PC-3 (cell line): ENCODE data around the gene CD320. TPM values are rescaled to one million over a fixed set of nuclear protein-coding genes. Genes with fewer than 3 reads are reported as not detected.

Source experiments
- ATAC-seq: fragments of 200-7000 bp; cut with Tn5 transposase; 2 replicates; pipeline ENCODE4 v1.9.1; 2020; ENCODE audit warnings: mild to moderate bottlenecking, moderate library complexity
- BruUV-seq: library from RNA; stranded (reverse); fragments of 400-500 nt; replicated peaks from 2 replicates; lab custom pipeline; 2021; lab: Mats Ljungman, UMichigan
- CTCF ChIA-PET: fragments of 300-600 bp; sonication (Branson Sonifier 250); formaldehyde crosslinking; loops from one replicate; lab custom pipeline; 2022; ENCODE audit warnings: antibody characterized with exemption; lab: Charles Lee
- POLR2A ChIA-PET: fragments of 300-600 bp; sonication (Branson Sonifier 250); formaldehyde crosslinking; loops from one replicate; lab custom pipeline; 2022; ENCODE audit warnings: antibody characterized with exemption; ENCODE audit not compliant: unreplicated experiment; lab: Charles Lee
- DNase-seq: peaks from one replicate; pipeline ENCODE4 v3.0.0-alpha.2; 2015
- H2AFZ ChIP-seq: fragments of 300-600 bp; sonication (generic); 2 replicates; pipeline ENCODE4 v1.6.0; 2016; ENCODE audit warnings: antibody characterized with exemption, low read length
- H3F3A ChIP-seq: fragments of 300-600 bp; sonication (generic); one replicate; pipeline ENCODE4 v1.6.0; 2017; ENCODE audit warnings: antibody characterized with exemption, low read length, control low read depth, mild to moderate bottlenecking; ENCODE audit not compliant: unreplicated experiment
- H3K27ac ChIP-seq: fragments of 300-600 bp; sonication (generic); 2 replicates; pipeline ENCODE4 v1.5.1; 2016; ENCODE audit warnings: mild to moderate bottlenecking, low read length
- H3K27me3 ChIP-seq: fragments of 300-600 bp; sonication (generic); 2 replicates; pipeline ENCODE4 v1.6.1; 2016; ENCODE audit warnings: low read length, mixed read lengths
- H3K36me3 ChIP-seq: fragments of 300-600 bp; sonication (generic); 2 replicates; pipeline ENCODE4 v1.6.1; 2016; ENCODE audit warnings: low read depth, mixed run types, low read length, mixed read lengths
- H3K4me1 ChIP-seq: fragments of 300-600 bp; sonication (generic); 2 replicates; pipeline ENCODE4 v1.5.1; 2016; ENCODE audit warnings: low read length; ENCODE audit not compliant: insufficient read depth
- H3K4me2 ChIP-seq: fragments of 300-600 bp; sonication (generic); 2 replicates; pipeline ENCODE4 v1.6.0; 2016; ENCODE audit warnings: low read length
- H3K4me3 ChIP-seq: fragments of 300-600 bp; sonication (generic); 2 replicates; pipeline ENCODE4 v1.5.1; 2016; ENCODE audit warnings: mild to moderate bottlenecking, low read length, mixed read lengths
- H3K79me2 ChIP-seq: fragments of 300-600 bp; sonication (generic); 2 replicates; pipeline ENCODE4 v1.6.1; 2017; ENCODE audit warnings: low read length, mixed read lengths
- H3K9ac ChIP-seq: fragments of 300-600 bp; sonication (generic); 2 replicates; pipeline ENCODE4 v1.6.0; 2016; ENCODE audit warnings: mild to moderate bottlenecking, low read length
- H3K9me2 ChIP-seq: fragments of 300-600 bp; sonication (generic); replicated peaks from 2 replicates; pipeline ENCODE4 v1.6.1; 2016; ENCODE audit warnings: mixed run types, low read length, mixed read lengths
- H3K9me3 ChIP-seq: fragments of 300-600 bp; sonication (generic); 2 replicates; pipeline ENCODE4 v1.6.1; 2016; ENCODE audit warnings: low read length, mixed read lengths
- H4K20me1 ChIP-seq: fragments of 300-600 bp; sonication (generic); 2 replicates; pipeline ENCODE4 v1.6.1; 2016; ENCODE audit warnings: low read length, mixed read lengths
- CTCF ChIP-seq: fragments of 300-600 bp; sonication (generic); conservative IDR thresholded peaks from 2 replicates; pipeline ENCODE4 v1.5.1; 2017; ENCODE audit warnings: antibody characterized with exemption, low read depth, mild to moderate bottlenecking, low read length
- EZH2 ChIP-seq: fragments of 300-600 bp; sonication (generic); IDR thresholded peaks from one replicate; pipeline ENCODE4 v1.6.1; 2017; ENCODE audit warnings: antibody characterized with exemption, mild to moderate bottlenecking, low read length; ENCODE audit not compliant: unreplicated experiment
- EZH2phosphoT487 ChIP-seq: fragments of 300-600 bp; sonication (generic); IDR thresholded peaks from 2 replicates; pipeline ENCODE4 v1.6.1; 2018; ENCODE audit warnings: mild to moderate bottlenecking, antibody characterized with exemption, low read length, borderline replicate concordance
- intact Hi-C: fragments of 100-400 bp; cut with micrococcal nuclease; formaldehyde crosslinking; loops from 2 replicates; pipeline ENCODE4 v1.9.0; 2023
- total RNA-seq: library from RNA; depleted of rRNA; stranded (reverse); fragments of >200 nt; gene quantifications from 2 replicates; pipeline ENCODE4 v1.2.3, GENCODE V29; 2014; rRNA removed

Gene CD320
- total RNA-seq, 1 experiment from 2014 or later, result 221 TPM

- Histone ChIP-seq H3K9me3 (no peaks in the 10 kb centered on the region), H3K4me1 (no peaks in the 10 kb centered on the region), H3K27me3 (no peaks in the 10 kb centered on the region), H2AFZ (no peak overlapping the region), H3K36me3 (no peaks in the 10 kb centered on the region), H3K9me2 (no peaks in the 10 kb centered on the region), H3K4me3 (no peak overlapping the region), H3K9ac (no peak overlapping the region), H3F3A (no peaks in the 10 kb centered on the region), H4K20me1 (no peaks in the 10 kb centered on the region), H3K4me2 (no peak overlapping the region), H3K27ac (no peak overlapping the region), H3K79me2 (no peaks in the 10 kb centered on the region)
- peak; percentile 91 for ATAC-seq
- no TSS peak for BruUV-seq
- peak; percentile 91 for DNase-seq
- CTCF ChIA-PET, result interaction anchor here (0.6 kb wide), 1 partner anchor 108 kb away, joined by 10 read pairs; no protein-coding TSS in a partner anchor
- TF ChIP-seq EZH2phosphoT487, result no peak
- no peak for TF ChIP-seq EZH2
- TF ChIP-seq CTCF, result peak; percentile 98
- POLR2A ChIA-PET, result interaction anchor here (0.5 kb wide), 1 partner anchor 96 kb away, joined by 8 read pairs; no protein-coding TSS in a partner anchor
- intact Hi-C loops, result loop anchor here (1.0 kb wide), 3 partner anchors 95 to 309 kb away; no protein-coding TSS in a partner anchor
These were observed 55.1 kb downstream of the CD320 start for GRCh38 chr19:8252922-8253589.

Other genes with a start within 250 kb of the CD320 start
- under 0.01 TPM in 2 replicates for gene FBN3, start 158.8 kb downstream of the CD320 start, total RNA-seq
- 39.3 and 43.9 TPM in 2 replicates for gene CERS4, start 99.0 kb downstream of the CD320 start, total RNA-seq
- gene NDUFA7, start 13.0 kb upstream of the CD320 start, total RNA-seq, result 98.5 and 144 TPM in 2 replicates
- gene RPS28, start 13.1 kb upstream of the CD320 start, total RNA-seq, result 2,594 and 2,746 TPM in 2 replicates
- gene KANK3, start 34.9 kb upstream of the CD320 start, total RNA-seq, result 0.81 and 0.87 TPM in 2 replicates
- 6.7 and 10.7 TPM in 2 replicates for gene ANGPTL4, start 55.8 kb upstream of the CD320 start, total RNA-seq
- 29.7 and 43.6 TPM in 2 replicates for gene RAB11B, start 82.0 kb upstream of the CD320 start, total RNA-seq
- gene MARCHF2, start 104.9 kb upstream of the CD320 start, total RNA-seq, result 58.6 and 58.7 TPM in 2 replicates
- 165 and 287 TPM in 2 replicates for gene HNRNPM, start 136.6 kb upstream of the CD320 start, total RNA-seq
- 0.52 TPM in 1 of 2 replicates, not detected in the other for gene PRAM1, start 194.3 kb upstream of the CD320 start, total RNA-seq
- gene ZNF414, start 205.8 kb upstream of the CD320 start, total RNA-seq, result 4.6 and 4.7 TPM in 2 replicates